Dermis blood vessel endothelial cell (primary cell): ENCODE data around the gene PLXNB3. TPM values are rescaled to one million over a fixed set of nuclear protein-coding genes. Genes with fewer than 3 reads are reported as not detected.

ENCODE experiments used
- DNase-seq: peaks from one replicate; pipeline ENCODE4 v3.0.0; 2010
- total RNA-seq: library from RNA; depleted of rRNA; stranded (reverse); fragments of >200 nt; gene quantifications from 2 replicates; pipeline ENCODE4 v1.2.3, GENCODE V29; 2014

Gene PLXNB3
- total RNA-seq, 1 donor from 2014 or later, result 5.1 TPM

DNA sequence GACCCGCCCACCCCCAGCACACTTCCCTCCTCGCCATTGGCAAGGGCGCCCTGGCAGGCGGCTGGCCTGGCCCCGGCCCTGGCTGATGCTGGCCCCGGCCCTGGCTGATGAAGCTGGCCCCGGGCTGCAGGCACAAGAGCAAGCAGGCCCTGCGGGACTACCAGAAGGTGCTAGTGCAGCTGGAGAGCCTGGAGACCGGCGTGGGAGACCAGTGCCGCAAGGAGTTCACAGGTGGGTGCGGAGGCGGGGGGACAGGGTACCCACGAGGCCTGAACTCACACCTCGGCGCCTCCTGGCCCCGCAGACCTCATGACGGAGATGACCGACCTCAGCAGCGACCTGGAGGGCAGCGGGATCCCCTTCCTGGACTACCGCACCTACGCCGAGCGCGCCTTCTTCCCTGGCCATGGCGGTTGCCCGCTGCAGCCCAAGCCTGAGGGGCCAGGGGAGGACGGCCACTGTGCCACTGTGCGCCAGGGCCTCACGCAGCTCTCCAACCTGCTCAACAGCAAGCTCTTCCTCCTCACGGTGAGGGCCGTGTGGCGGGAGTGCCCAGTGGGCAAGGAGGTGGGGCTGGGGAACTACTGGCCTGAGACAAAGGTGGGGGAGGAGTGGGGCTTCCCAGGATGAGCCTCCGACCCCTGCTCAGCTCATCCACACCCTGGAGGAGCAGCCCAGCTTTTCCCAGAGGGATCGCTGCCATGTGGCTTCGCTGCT is 10.7 kb downstream of the PLXNB3 start:
- no peak for DNase-seq

DNA sequence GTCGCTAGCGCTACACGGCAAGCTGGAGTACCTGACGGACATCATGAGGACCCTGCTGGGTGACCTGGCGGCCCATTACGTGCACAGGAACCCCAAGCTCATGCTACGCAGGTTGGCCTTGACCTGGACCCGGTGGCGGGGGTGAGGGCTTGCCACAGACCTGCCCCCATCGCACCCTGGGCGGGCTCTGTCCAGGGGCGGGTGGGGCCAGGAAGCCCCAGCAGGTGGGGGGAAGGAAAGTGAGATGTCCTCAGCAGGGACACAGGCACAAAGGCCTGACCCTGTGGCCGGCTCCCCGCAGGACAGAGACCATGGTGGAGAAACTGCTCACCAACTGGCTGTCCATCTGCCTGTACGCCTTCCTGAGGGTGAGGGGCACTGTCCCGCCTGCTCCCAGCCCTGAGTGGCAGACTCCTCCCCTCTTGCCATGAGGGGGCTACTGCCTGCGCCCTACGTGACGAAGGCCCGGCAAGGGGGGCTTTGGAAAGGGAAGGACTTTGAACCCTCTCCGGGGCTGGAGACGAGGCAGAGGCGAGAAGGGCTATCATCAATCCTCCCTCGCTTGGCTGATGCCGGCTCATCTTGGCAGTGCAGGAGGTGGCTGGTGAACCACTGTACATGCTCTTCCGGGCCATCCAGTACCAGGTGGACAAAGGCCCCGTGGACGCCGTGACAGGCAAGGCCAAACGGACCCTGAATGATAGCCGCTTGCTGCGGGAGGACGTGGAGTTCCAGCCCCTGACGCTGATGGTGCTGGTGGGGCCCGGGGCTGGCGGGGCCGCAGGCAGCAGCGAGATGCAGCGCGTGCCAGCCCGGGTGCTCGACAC is 11.5 kb downstream of the PLXNB3 start:
- no peak for DNase-seq

DNA sequence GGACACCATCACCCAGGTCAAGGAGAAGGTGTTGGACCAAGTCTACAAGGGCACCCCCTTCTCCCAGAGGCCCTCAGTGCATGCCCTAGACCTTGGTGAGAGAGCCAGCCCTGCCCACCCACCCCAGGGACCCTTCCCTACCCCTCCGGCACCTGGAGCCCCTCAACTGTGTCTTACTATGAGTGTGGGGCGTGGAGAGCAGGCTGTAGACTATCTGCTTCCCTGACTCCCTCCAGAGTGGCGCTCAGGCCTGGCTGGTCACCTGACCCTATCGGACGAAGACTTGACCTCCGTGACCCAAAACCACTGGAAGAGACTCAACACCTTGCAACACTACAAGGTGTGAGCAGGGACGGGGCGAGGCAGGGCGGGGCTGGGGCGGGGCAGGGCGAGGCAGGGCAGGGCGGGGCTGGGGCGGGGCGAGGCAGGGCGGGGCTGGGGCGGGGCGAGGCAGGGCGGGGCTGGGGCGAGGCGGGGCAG is 12.1 kb downstream of the PLXNB3 start:
- no peak for DNase-seq

DNA sequence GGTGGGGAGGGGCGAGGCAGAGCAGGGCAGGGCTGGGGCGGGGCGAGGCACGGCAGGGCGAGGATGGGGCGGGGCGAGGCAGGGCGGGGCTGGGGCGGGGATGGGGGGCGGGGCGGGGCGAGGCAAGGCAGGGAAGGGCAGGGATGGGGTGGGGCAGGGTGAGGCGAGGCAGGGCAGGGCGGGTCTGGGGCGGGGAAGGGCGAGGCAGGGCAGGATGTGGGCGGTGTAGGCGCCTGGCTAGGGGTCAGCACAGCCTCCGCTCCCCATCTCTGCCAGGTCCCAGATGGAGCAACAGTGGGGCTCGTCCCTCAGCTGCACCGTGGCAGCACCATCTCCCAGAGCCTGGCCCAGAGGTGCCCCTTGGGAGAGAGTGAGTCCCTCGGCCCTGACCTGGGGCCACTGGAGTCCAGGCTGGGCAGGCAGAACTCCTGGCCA is 12.6 kb downstream of the PLXNB3 start:
- no peak for DNase-seq

DNA sequence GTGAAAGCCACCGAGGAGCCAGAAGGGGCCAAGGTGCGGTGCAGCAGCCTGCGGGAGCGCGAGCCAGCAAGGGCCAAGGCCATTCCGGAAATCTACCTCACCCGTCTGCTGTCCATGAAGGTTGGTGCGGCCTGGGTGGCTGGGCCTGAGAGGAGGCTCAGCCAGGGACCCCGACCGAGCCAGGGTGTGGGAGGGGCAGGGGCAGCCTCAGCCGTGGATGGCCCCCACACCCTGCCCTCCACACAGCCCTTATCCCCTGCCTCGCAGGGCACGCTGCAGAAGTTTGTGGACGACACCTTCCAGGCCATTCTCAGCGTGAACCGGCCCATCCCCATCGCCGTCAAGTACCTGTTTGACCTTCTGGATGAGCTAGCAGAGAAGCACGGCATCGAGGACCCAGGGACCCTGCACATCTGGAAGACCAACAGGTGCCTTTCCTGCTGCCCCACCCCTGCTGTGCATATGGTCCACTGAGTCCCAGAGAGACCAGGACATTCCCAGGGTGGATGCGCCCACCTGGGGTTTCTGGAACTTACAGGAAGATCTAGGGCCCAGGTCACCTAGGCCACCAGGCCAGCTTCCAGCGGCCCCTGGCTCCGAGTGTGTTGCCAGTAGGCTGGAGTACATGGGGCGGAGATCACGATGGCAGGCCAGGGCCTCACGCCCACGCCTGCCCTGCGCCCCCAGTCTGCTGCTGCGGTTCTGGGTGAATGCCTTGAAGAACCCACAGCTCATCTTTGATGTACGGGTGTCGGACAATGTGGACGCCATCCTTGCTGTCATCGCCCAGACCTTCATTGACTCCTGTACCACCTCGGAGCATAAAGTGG is 13.4 kb downstream of the PLXNB3 start:
- no peak for DNase-seq

DNA sequence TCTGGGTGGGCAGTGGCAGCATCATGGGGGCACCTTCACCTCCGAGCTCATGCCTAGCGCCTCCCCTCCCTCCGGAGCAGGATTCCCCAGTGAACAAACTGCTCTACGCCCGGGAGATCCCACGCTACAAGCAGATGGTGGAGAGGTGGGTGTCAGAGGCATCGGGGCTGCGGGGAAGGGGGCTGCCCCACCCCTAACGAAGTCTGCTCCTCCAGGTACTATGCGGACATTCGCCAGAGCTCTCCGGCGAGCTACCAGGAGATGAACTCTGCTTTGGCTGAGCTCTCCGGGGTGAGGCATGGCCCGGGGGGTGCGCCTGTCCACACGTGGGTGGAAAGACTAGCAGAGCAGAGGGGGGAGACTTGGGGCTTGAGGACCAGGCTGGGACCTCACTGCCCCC is 14.1 kb downstream of the PLXNB3 start:
- DNase-seq, result no peak

DNA sequence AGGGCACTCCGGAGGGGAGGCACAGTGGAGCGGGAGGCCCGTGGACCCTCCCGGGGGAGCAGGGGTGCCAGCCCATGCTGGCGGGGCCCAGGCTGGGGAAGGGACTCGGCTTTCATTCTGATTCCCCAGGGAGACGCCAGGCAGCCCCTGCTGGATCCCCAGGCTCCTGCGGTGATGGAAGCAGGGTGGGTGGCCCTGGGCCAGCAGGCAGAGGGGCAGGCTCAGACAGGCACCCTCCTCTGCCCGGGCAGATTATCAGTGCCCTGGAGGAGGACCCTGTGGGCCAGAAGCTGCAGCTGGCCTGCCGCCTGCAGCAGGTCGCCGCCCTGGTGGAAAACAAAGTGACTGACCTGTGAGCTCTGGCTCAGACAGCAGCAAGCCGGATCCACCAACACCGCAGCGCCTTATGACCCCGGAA is 14.6 kb downstream of the PLXNB3 start:
- DNase-seq, result no peak

DNA sequence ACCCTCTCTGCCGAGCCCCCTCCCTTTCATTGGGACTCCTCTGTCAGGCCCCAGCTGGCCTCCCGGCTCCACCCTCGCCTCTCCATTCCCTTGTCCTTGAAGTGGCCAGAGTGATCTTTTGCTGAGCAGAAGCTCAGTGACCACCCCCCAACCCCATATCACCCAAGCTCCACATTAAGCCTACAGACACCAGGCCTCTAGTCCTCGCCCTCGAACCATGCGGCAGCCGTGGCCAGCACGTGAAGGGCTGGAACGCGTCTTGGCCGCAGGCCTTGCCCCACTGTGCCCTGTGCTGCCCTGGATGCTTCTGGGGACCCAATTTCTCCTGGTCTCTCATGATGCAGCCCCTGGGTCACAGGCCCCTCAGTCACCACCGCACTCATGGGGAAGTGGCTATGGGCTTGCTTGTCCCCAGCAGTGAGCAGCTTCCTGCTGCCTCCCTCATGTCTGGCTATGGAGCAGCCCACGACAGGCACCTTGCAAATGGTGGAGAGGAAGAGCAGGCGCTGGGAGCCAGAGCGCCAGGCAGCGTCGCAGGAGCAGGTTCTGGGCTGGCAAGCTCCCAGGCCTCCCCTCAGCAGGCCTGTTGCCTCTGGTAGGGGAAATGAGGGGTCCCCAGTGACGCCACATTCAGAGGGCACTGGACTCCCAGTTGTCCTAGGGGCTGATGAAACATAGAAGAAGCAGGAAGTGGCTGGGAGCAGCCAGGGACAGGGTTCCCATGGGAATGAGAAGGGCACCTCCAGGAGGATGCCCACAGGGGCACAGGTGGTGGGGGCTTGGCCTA is 16.0 kb downstream of the PLXNB3 start:
- no peak for DNase-seq

DNA sequence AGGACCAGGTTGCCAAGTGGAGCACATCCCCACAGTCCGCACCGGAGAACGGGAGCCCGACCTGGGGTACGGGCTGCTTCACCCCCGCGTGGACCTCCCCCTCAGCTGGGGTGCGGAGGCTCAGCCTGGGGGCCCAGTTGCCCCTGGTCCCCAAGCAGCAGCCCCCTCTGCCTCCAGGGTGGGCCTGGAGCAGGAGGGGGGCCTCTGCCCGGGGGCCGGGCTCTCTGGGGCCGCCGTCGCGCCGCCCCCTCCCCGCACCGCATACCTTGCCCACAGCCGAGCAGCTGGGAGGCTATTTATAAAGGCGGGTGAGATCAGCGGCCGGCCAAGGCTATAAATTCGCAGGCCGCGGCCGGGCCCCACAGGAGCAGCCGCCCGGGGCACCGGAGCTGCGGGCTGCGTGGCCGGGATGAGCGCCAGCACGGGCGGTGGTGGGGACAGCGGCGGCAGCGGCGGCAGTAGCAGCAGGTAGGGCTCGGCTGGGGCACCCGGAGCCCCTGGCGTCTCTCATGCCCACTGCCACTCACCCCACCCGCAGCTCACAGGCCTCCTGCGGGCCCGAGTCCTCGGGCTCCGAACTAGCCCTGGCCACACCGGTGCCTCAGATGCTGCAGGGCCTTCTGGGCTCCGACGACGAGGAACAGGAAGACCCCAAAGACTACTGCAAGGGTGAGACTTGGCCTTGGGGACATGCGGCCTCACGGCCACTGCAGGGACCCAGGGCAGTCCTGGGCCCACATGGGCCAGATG is 16.8 kb downstream of the PLXNB3 start, which contains the start of gene SRPK3:
Gene SRPK3, plus strand, starts transcription at position 364 of the 750 bp plus-strand sequence. Its CDS starts 46 bp downstream, at position 410.
- DNase-seq, result peak; percentile 12

DNA sequence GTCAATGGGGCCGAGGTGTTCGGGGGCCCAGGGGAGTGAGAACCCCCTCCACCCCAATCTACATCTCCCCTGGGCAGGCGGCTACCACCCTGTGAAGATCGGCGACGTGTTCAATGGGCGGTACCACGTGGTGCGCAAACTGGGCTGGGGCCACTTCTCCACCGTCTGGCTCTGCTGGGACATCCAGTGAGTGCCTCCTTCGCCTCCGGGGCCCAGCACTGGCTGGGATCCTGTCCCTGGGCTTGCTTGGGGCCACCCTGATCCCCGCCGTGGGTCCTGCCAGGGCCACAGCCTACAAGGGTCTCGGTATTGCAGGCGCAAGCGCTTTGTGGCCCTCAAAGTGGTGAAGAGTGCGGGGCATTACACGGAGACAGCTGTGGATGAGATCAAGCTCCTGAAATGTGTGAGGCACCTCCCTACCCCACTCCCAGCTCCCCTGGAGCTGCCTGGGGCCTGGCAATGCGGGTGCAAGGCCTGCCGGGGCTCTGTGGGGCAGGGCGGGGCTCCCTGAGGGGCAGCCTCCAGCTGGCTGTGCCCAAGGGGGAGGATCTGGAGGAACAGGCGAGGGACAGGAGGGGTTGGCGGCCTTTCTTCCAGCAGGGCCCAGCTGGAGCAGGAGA is 17.5 kb downstream of the PLXNB3 start:
- no peak for DNase-seq

DNA sequence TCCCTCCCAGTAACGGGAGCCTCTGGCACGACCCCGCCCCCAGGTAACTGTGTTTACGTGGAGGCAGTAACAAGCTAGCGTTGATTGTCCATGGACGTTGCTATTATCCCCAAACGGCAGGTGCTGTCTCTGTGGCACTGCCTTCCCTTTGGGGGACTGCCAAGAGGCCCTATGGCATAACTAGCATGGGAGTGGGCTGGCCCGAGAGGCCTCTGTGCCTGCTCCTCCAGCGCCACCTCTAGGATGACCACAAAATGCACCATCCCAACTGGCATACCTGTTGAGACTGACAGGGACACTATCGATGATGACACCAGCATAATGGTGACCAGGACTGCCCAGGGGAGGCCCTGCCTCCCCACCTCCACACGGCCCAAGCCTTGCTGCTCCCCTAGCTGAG is 18.3 kb downstream of the PLXNB3 start:
- peak; percentile 15 for DNase-seq

DNA sequence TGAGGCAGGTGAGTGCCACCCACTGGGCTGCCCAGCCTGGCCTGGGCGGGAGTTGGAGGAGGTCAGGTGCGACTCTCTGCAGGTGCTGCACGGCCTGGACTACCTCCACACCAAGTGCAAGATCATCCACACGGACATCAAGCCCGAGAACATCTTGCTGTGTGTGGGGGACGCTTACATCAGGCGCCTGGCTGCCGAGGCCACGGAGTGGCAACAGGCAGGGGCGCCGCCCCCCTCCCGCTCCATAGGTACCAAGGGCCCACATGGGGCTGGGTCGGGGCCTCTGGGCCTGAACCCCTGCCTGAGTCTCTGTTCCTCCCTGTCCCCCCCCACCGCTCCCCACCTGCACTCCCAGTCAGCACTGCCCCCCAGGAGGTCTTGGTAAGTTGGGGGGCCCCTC is 18.8 kb downstream of the PLXNB3 start:
- no peak for DNase-seq

DNA sequence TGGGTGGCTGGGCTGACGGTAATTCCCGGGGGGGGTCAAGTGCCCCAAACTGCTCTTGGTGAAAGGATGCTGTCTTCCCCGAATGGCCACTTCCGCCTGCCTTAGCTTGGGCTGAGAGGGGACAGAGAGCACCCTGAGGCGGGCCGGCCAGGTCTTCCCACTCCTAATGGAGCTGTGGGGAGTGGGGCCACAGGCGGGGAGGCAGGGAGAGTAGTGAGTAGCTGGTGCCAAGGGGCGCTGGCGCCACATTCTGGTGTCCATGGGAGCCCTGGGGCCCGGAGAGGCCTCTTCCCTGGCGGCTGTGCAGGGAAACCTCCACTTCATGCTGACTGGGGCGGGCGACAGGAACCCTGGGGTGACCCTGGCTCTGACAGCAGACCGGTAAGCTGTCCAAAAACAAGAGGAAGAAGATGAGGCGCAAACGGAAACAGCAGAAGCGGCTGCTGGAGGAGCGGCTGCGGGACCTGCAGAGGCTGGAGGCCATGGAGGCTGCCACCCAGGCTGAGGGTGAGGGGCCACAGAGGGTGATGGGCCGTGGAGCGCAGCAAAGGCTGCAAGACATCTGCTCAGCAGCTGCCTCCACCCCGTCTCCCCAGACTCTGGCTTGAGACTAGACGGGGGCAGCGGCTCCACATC is 19.4 kb downstream of the PLXNB3 start:
- no peak for DNase-seq

DNA sequence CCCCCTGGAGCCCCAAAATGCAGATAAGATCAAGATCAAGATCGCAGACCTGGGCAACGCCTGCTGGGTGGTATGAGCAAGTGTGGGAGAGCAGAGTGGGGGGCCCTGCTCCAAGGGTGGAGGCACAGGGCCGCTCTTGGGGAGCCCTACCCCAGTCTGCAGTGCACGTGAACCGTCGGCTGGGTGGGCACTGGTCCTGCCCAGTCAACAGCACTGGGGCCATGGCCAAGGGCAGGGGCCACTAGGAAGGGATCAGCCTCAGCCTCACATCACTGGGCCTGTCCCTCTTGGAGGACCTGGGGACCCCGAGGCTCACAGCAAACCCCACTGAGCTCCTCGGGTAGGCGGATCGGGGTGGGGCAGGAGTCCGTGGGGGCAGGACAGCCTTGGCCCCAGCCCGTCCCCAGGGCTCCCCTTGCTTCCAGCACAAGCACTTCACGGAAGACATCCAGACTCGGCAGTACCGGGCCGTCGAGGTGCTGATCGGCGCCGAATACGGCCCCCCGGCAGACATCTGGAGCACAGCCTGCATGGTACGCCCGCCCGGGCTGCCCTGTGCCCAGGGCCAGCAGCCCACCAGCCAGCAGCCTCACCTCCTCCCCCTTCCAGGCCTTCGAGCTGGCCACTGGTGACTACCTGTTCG is 20.4 kb downstream of the PLXNB3 start:
- DNase-seq, result no peak

DNA sequence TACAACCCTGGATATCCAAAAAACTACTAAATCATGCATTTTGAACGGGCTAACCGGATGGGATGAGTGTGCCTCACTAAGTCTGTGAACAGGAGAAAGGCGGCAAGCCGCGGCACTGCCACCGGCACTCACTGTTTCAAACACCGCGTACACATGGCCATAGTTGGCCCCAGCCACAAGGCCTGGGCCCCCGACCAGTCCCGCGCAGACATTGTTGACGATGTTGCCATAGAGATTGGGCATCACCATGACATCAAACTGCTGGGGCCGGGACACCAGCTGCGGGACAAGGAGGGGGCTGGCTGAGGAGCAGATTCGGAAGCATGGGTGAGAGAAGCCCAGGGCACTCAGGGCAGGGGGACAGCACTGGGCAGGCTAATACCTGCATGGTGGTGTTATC is 22.6 kb downstream of the PLXNB3 start:
- DNase-seq, result no peak

DNA sequence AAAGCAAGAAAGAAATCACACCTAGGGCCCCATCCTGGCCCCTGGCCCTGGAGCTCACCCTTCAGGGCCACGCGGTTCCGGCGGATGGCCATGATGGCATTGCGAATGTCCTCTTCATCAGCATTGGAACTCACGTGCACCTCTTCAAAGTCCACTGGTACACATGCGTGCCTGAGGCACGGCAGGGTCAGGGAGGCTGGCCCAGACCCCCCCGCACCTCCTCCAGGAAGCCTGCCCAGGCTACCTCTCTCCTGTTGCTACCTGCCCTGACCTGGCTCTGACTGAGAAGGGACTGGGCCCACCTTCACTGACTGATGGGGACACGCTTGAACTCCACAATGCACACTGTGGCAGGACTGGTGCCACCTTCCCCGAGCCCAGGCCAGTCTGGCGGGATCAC is 25.6 kb downstream of the PLXNB3 start:
- DNase-seq, result no peak

DNA sequence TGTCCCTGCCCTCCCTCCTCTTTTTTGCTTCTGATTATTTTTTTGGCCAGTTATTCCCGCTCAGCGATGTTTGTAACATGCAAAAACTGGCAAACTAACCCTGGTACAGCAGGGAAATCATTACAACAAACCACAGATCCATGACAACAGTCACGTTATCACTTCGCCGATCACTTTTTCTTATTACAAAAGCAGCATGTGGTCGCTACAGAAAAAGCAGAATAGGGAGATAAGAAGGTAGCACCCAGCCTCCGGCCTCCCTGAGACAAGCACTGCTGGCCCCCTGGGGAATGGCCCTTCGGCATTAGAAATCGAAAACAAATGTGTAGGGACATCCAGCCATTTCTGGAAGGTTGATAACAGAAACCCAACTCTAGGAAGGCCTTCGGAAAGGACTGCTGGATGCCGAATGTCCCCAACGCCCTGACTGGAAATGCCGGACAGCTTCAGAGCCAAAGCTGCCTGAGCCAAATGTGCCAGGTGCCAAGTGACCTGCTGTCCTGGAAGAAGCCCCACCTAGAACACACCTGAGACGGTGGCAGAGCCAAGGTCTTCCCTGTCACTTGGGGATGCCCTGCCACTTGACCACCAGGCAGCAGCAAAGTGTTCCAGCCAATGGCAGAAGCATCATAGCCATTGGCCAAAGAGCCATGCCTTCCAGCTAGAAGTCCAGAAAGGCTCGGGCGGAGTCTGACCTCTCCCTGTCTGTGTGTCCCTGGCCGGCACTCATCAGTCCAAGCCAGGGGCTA is 27.2 kb downstream of the PLXNB3 start:
- no peak for DNase-seq

DNA sequence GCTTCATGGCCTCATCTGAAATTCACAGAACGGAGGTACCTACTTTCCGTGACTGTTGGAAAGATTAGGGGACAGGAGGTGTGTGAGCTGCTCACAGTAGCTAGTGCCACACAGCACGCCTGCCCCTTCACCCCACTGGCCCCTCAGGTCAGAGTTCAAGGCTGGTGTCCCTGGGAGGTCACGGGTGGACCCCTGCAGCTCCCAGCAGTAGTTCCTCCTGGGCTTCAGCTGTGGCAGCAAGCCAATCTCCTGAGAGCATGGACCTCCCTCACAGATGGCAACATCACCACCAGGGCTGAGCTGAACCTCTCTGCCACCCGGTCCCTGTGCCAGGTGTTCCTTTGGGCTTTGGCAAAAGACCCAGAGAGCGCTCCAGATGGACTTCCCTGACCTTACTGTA is 28.3 kb downstream of the PLXNB3 start:
- DNase-seq, result no peak

DNA sequence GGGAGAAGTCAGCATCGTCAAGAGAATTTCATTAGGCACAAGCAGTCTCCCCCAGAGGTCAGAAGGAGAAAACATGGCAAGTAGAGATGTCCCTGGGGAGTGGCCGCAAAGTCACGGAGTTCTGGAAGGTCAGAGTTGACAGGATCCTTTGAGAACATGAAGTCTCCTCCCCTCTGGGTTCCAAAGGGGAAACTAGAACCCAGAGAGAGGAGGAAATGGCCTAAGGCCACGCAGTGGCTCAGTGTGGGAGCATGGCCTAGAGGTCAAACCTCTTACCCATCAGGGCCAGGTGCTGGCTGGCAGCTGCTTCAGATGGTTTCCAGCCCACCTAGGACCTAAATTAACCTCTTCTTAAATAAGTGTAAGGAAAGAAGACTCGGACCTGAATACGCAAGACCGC is 29.2 kb downstream of the PLXNB3 start:
- peak; percentile 16 for DNase-seq
